KMS-11 (cell line): ENCODE measurements around the gene LHX6.

Experiments
- H2AFZ ChIP-seq: fragments of 200-600 bp; sonication (generic); 2 replicates; pipeline ENCODE4 v1.6.1; 2016; ENCODE audit warnings: antibody characterized with exemption, mixed run types, low read depth
- H3K27ac ChIP-seq: fragments of 200-600 bp; sonication (generic); 2 replicates; pipeline ENCODE4 v1.6.1; 2016; ENCODE audit warnings: mild to moderate bottlenecking, mixed run types
- H3K27me3 ChIP-seq: fragments of 200-600 bp; sonication (generic); 2 replicates; pipeline ENCODE4 v1.6.1; 2017; ENCODE audit warnings: mild to moderate bottlenecking, low read depth, mixed run types, moderate library complexity; ENCODE audit not compliant: insufficient read depth
- H3K36me3 ChIP-seq: fragments of 200-600 bp; sonication (generic); 2 replicates; pipeline ENCODE4 v1.6.1; 2017; ENCODE audit warnings: mild to moderate bottlenecking, mixed run types; ENCODE audit not compliant: insufficient read depth
- H3K4me1 ChIP-seq: fragments of 200-600 bp; sonication (generic); 2 replicates; pipeline ENCODE4 v1.6.1; 2016; ENCODE audit warnings: mild to moderate bottlenecking, low read depth, mixed run types; ENCODE audit not compliant: poor library complexity, severe bottlenecking
- H3K4me2 ChIP-seq: fragments of 200-600 bp; sonication (generic); 2 replicates; pipeline ENCODE4 v1.7.0; 2016; ENCODE audit warnings: mild to moderate bottlenecking, mixed run types
- H3K4me3 ChIP-seq: fragments of 200-600 bp; sonication (generic); IDR thresholded peaks from 2 replicates; pipeline ENCODE4 v1.6.1; 2017; ENCODE audit warnings: low read depth, low read length, mixed read lengths; ENCODE audit not compliant: insufficient read depth
- H3K79me2 ChIP-seq: fragments of 200-600 bp; sonication (generic); 2 replicates; pipeline ENCODE4 v1.6.1; 2016; ENCODE audit warnings: low read depth, mixed run types; ENCODE audit not compliant: insufficient read depth
- H3K9ac ChIP-seq: fragments of 200-600 bp; sonication (generic); 2 replicates; pipeline ENCODE4 v1.6.1; 2016; ENCODE audit warnings: mild to moderate bottlenecking, mixed run types
- H4K20me1 ChIP-seq: fragments of 200-600 bp; sonication (generic); 2 replicates; pipeline ENCODE4 v1.6.1; 2016; ENCODE audit warnings: mild to moderate bottlenecking, mixed run types; ENCODE audit not compliant: insufficient read depth
- TF ChIP-seq, protein P1 (sequence below): fragments of 200-600 bp; sonication (generic); conservative IDR thresholded peaks from 2 replicates; pipeline ENCODE4 v1.6.1; 2017; ENCODE audit warnings: low read depth, mild to moderate bottlenecking, antibody characterized with exemption, low read length, moderate library complexity, mixed read lengths

LHX6 gene

DNA sequence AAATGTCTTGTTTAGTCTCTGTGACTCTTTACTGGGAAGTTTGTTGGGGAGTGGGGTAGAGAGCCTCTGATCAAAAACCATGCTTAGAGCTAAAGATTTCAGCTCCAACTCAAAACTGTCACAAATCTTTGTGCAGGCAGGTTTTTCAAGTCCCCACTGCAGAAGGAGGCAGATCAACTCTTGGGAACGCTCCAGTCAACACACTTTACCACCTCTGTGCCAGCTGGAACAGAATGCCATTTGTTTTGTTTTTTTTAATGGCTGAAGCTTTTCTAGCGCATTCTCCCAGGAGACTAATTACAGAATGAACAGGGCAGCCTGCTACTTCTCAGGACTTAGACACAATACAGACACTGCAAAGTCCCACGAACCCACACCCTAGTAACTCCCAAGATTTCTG is 17.9 kb upstream of the LHX6 start:
- H3K36me3 ChIP-seq: peaks cover 4% of the 10 kb centered on the region; the same call in 1 of the 2 replicates

DNA sequence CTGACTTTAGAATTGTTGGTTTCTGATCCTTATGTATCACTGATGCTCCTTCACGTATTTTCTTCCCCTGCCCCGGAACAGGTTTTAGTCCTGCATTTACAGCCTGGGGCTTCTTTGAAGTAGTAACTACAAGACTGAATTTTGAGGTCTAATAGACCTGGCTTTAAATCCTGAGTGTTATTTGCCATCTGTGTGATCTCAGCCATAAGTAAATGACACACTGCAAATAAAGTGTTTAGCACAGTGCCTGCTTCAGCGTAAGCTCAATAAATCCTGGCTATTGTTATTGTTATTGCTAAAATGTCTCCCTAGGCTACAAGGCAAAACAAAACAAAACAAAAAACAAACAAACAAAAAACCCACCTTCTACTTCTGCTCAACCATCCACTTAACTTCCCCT is 15.6 kb upstream of the LHX6 start:
- Histone ChIP-seq H3K4me2 (no peak overlapping the region), H3K27ac (no peak overlapping the region), H3K4me3 (no peak overlapping the region), H3K4me1 (no peaks in the 10 kb centered on the region), H3K27me3 (no peaks in the 10 kb centered on the region), H2AFZ (no peak overlapping the region), H3K36me3 (no peaks in the 10 kb centered on the region; the same call in 1 of the 2 replicates), H3K79me2 (no peaks in the 10 kb centered on the region), H4K20me1 (no peaks in the 10 kb centered on the region), H3K9ac (no peak overlapping the region)
- TF ChIP-seq, protein P1, sequence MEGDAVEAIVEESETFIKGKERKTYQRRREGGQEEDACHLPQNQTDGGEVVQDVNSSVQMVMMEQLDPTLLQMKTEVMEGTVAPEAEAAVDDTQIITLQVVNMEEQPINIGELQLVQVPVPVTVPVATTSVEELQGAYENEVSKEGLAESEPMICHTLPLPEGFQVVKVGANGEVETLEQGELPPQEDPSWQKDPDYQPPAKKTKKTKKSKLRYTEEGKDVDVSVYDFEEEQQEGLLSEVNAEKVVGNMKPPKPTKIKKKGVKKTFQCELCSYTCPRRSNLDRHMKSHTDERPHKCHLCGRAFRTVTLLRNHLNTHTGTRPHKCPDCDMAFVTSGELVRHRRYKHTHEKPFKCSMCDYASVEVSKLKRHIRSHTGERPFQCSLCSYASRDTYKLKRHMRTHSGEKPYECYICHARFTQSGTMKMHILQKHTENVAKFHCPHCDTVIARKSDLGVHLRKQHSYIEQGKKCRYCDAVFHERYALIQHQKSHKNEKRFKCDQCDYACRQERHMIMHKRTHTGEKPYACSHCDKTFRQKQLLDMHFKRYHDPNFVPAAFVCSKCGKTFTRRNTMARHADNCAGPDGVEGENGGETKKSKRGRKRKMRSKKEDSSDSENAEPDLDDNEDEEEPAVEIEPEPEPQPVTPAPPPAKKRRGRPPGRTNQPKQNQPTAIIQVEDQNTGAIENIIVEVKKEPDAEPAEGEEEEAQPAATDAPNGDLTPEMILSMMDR: no peak

More for the DNA sequence above, 17.9 kb upstream of the LHX6 start:
- Histone ChIP-seq H3K79me2 (no peaks in the 10 kb centered on the region), H3K27ac (no peak overlapping the region), H3K27me3 (no peaks in the 10 kb centered on the region), H3K9ac (no peak overlapping the region), H2AFZ (no peak overlapping the region), H4K20me1 (no peaks in the 10 kb centered on the region), H3K4me2 (no peak overlapping the region), H3K4me3 (no peak overlapping the region), H3K4me1 (no peaks in the 10 kb centered on the region)
- TF ChIP-seq, protein P1: no peak

DNA sequence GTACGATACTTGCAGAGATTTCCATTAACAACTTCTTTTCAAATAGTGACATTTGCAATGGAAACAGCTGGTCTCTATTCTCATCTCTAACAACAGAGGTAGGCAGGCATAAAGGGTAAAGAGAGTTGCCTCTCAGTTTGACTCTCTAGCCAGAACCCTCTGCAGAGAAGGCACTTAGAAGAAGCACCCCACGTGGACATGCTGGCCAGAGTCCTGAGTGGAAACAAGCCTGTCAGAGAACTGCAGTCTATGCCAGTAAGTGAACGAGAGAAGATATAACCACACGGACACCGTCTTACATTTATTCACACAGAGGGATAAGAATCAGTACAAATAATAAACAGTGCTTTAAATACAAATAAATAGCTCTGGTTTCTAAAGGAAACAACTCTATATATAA is 11.0 kb upstream of the LHX6 start:
- Histone ChIP-seq H3K4me3 (no peak overlapping the region), H3K27me3 (no peaks in the 10 kb centered on the region), H3K27ac (no peak overlapping the region), H3K4me1 (no peaks in the 10 kb centered on the region), H2AFZ (no peak overlapping the region), H3K4me2 (no peak overlapping the region), H3K9ac (no peak overlapping the region), H4K20me1 (no peaks in the 10 kb centered on the region), H3K36me3 (no peaks in the 10 kb centered on the region), H3K79me2 (no peaks in the 10 kb centered on the region)
- TF ChIP-seq, protein P1: no peak

DNA sequence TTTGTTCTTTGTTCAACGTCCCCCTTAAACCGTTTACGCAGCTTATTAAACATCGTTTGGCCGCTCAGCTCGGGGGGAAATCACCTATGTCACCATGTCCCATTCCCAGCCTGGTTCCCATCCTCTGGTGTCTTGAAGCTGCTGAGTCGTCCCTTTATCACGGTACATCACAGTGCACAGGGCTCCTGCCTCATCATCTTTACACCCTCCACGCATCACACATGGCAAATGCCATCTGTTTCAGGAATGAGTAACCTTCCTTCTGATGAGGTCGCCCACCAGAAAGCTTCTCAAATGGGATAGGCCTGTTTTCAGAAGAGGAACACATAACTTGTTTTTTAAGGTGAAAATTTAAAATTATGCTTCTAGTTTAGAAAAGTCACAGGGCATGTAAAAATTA is 7.9 kb upstream of the LHX6 start:
- H3K4me1 ChIP-seq: no peaks in the 10 kb centered on the region
- H3K4me3 ChIP-seq: no peak overlapping the region
- H3K36me3 ChIP-seq: no peaks in the 10 kb centered on the region
- H4K20me1 ChIP-seq: no peaks in the 10 kb centered on the region
- no peak overlapping the region for H3K4me2 ChIP-seq
- no peak overlapping the region for H2AFZ ChIP-seq
- no peaks in the 10 kb centered on the region for H3K79me2 ChIP-seq
- TF ChIP-seq, protein P1: no peak
- H3K27me3 ChIP-seq: no peaks in the 10 kb centered on the region
- H3K9ac ChIP-seq: no peak overlapping the region
- no peak overlapping the region for H3K27ac ChIP-seq
